C4-2B (cell line): ENCODE results near the gene PRSS12.

Source experiments
- ZFX ChIP-seq: fragments of 450-650 bp; IDR thresholded peaks from 2 replicates; pipeline ENCODE4 v1.6.1; 2017
- TF ChIP-seq, protein P1 (sequence below): fragments of 450-650 bp; conservative IDR thresholded peaks from 2 replicates; pipeline ENCODE4 v1.5.1; 2017; ENCODE audit warnings: mild to moderate bottlenecking

DNA sequence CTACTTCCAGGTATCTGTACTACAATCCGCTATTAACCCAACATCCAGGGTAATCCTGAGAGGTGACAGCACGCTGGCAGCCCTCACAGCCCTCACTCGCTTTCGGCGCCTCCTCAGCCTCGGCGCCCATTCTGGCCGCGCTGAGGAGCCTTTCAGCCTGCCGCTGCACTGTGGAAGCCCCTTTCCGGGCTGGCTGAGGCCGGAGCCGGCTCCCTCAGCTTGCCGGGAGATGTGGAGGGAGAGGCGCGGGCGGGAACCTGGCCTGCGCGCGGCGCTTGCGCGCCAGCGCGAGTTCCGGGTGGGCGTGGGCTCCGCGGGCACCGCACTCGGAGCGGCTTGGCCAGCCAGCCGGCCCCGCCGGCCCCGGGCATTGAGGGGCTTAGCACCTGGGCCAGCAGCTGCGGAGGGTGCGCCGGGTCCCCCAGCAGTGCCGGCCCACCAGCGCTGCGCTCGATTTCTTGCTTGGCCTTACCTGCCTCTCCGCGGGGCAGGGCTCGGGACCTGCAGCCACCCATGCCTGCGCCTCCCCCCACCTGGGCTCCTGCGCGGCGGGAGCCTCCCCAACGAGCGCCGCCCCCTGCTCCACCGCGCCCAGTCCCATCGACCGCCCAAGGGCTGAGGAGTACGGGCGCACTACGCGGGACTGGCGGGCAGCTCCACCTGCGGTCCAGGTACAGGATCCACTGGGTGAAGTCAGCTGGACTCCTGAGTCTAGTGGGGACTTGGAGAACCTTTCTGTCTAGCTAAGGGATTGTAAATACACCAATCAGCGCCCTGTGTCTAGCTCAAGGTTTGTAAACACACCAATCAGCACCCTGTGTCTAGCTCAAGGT lies 87.3 kb downstream of the PRSS12 start:
- TF ChIP-seq, protein P1, sequence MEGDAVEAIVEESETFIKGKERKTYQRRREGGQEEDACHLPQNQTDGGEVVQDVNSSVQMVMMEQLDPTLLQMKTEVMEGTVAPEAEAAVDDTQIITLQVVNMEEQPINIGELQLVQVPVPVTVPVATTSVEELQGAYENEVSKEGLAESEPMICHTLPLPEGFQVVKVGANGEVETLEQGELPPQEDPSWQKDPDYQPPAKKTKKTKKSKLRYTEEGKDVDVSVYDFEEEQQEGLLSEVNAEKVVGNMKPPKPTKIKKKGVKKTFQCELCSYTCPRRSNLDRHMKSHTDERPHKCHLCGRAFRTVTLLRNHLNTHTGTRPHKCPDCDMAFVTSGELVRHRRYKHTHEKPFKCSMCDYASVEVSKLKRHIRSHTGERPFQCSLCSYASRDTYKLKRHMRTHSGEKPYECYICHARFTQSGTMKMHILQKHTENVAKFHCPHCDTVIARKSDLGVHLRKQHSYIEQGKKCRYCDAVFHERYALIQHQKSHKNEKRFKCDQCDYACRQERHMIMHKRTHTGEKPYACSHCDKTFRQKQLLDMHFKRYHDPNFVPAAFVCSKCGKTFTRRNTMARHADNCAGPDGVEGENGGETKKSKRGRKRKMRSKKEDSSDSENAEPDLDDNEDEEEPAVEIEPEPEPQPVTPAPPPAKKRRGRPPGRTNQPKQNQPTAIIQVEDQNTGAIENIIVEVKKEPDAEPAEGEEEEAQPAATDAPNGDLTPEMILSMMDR, result no peak
- TF ChIP-seq ZFX, result no peak
